Prostate gland (tissue), 2 donors: ENCODE results near the gene OCSTAMP.

Source experiments
- POLR2A ChIP-seq: fragments of 450-650 bp; IDR thresholded peaks from one replicate; pipeline ENCODE4 v1.6.1; 2016; ENCODE audit warnings: antibody characterized with exemption, mild to moderate bottlenecking
- TF ChIP-seq, protein P1 (sequence below), 4 experiments: fragments of 200-600 bp in 2 of 4; fragments of 450-650 bp in 2 of 4; sonication (generic) in 2 of 4; IDR thresholded peaks; 1 replicate in 3 of 4; 2 replicates in 1 of 4; pipeline ENCODE4 v1.5.1; 2016 to 2019; ENCODE audit warnings: antibody characterized with exemption in 4 of 4, mild to moderate bottlenecking in 2 of 4, moderate library complexity in 2 of 4

- no peak for TF ChIP-seq POLR2A
- TF ChIP-seq, protein P1, sequence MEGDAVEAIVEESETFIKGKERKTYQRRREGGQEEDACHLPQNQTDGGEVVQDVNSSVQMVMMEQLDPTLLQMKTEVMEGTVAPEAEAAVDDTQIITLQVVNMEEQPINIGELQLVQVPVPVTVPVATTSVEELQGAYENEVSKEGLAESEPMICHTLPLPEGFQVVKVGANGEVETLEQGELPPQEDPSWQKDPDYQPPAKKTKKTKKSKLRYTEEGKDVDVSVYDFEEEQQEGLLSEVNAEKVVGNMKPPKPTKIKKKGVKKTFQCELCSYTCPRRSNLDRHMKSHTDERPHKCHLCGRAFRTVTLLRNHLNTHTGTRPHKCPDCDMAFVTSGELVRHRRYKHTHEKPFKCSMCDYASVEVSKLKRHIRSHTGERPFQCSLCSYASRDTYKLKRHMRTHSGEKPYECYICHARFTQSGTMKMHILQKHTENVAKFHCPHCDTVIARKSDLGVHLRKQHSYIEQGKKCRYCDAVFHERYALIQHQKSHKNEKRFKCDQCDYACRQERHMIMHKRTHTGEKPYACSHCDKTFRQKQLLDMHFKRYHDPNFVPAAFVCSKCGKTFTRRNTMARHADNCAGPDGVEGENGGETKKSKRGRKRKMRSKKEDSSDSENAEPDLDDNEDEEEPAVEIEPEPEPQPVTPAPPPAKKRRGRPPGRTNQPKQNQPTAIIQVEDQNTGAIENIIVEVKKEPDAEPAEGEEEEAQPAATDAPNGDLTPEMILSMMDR (IDR thresholded peaks at IDR 0.05) = no peak
Measured at GRCh38 chr20:46541229-46541935, 9.1 kb downstream of the OCSTAMP start.
